DOHH2 (cell line): Measurements from ENCODE around the gene GDF7.

Experiments used
- H3F3A ChIP-seq: fragments of 200-600 bp; sonication (generic), shearing (Covaris generic); 2 replicates; pipeline ENCODE4 v1.6.0; 2016; ENCODE audit warnings: antibody characterized with exemption, mild to moderate bottlenecking; ENCODE audit not compliant: control insufficient read depth, insufficient read depth
- H3K27ac ChIP-seq: fragments of 200-600 bp; sonication (generic); 2 replicates; pipeline ENCODE4 v1.5.1; 2014; ENCODE audit warnings: low read depth, mild to moderate bottlenecking, low read length, moderate library complexity
- H3K27me3 ChIP-seq: fragments of 200-600 bp; sonication (generic); 2 replicates; pipeline ENCODE4 v1.6.1; 2014; ENCODE audit warnings: mild to moderate bottlenecking, low read length, mixed read lengths; ENCODE audit not compliant: control insufficient read depth
- H3K36me3 ChIP-seq: fragments of 200-600 bp; sonication (generic); 2 replicates; pipeline ENCODE4 v1.6.1; 2014; ENCODE audit warnings: mild to moderate bottlenecking, low read length, moderate library complexity, mixed read lengths; ENCODE audit not compliant: control insufficient read depth
- H3K4me1 ChIP-seq: fragments of 200-600 bp; sonication (generic); 2 replicates; pipeline ENCODE4 v1.6.1; 2014; ENCODE audit warnings: mild to moderate bottlenecking, low read length, mixed read lengths; ENCODE audit not compliant: control insufficient read depth
- H3K4me2 ChIP-seq: fragments of 200-600 bp; sonication (generic); 2 replicates; pipeline ENCODE4 v1.6.0; 2014; ENCODE audit warnings: mild to moderate bottlenecking, low read length, moderate library complexity
- H3K4me3 ChIP-seq: fragments of 200-600 bp; sonication (generic); 2 replicates; pipeline ENCODE4 v1.5.1; 2014; ENCODE audit warnings: mild to moderate bottlenecking, low read length, mixed read lengths
- H3K79me2 ChIP-seq: fragments of 200-600 bp; sonication (generic); 2 replicates; pipeline ENCODE4 v1.6.1; 2014; ENCODE audit warnings: mild to moderate bottlenecking, low read length, mixed read lengths; ENCODE audit not compliant: control insufficient read depth
- H3K9me2 ChIP-seq: fragments of 200-600 bp; sonication (generic); replicated peaks from 2 replicates; pipeline ENCODE4 v1.6.1; 2014; ENCODE audit warnings: mild to moderate bottlenecking, low read length, mixed read lengths; ENCODE audit not compliant: control insufficient read depth
- H3K9me3 ChIP-seq: fragments of 200-600 bp; sonication (generic); 2 replicates; pipeline ENCODE4 v1.6.1; 2014; ENCODE audit warnings: antibody characterized with exemption, low read length, mixed read lengths; ENCODE audit not compliant: control insufficient read depth, insufficient read depth
- H4K20me1 ChIP-seq: fragments of 200-600 bp; sonication (generic); 2 replicates; pipeline ENCODE4 v1.6.0; 2014; ENCODE audit warnings: low read depth, mild to moderate bottlenecking, antibody characterized with exemption, low read length, moderate library complexity; ENCODE audit not compliant: control insufficient read depth, insufficient read depth
- CTCF ChIP-seq: fragments of 200-600 bp; sonication (generic); IDR thresholded peaks from one replicate; pipeline ENCODE4 v1.5.1; 2014; ENCODE audit warnings: antibody characterized with exemption, mild to moderate bottlenecking, low read depth, low read length; ENCODE audit not compliant: poor library complexity, severe bottlenecking
- EZH2phosphoT487 ChIP-seq: fragments of 200-600 bp; sonication (generic); IDR thresholded peaks from 2 replicates; pipeline ENCODE4 v1.6.1; 2017; ENCODE audit warnings: borderline replicate concordance, mild to moderate bottlenecking, antibody characterized with exemption, low read length, moderate library complexity, mixed read lengths

The GDF7 gene

GRCh38 chr2:20624156-20624883 is 42.6 kb upstream of the GDF7 start:
- Histone ChIP-seq H4K20me1 (no peaks in the 10 kb centered on the region), H3K9me2 (no peaks in the 10 kb centered on the region), H3K27ac (no peak overlapping the region), H3K9me3 (no peaks in the 10 kb centered on the region), H3F3A (no peaks in the 10 kb centered on the region), H3K4me1 (no peaks in the 10 kb centered on the region), H3K79me2 (no peaks in the 10 kb centered on the region), H3K4me2 (no peak overlapping the region), H3K27me3 (no peaks in the 10 kb centered on the region), H3K36me3 (no peaks in the 10 kb centered on the region), H3K4me3 (no peak overlapping the region)
- no peak for TF ChIP-seq EZH2phosphoT487
- no peak for TF ChIP-seq CTCF

GRCh38 chr2:20624884-20625485 is 42.0 kb upstream of the GDF7 start:
- Histone ChIP-seq H3K4me1 (no peaks in the 10 kb centered on the region), H3F3A (no peaks in the 10 kb centered on the region), H3K36me3 (no peaks in the 10 kb centered on the region), H3K9me2 (no peaks in the 10 kb centered on the region), H3K4me3 (no peak overlapping the region), H3K27ac (no peak overlapping the region), H3K9me3 (no peaks in the 10 kb centered on the region), H3K79me2 (no peaks in the 10 kb centered on the region), H3K4me2 (no peak overlapping the region), H3K27me3 (no peaks in the 10 kb centered on the region), H4K20me1 (no peaks in the 10 kb centered on the region)
- TF ChIP-seq CTCF (no peak), EZH2phosphoT487 (no peak)

- H3K27me3 ChIP-seq, result no peaks in the 10 kb centered on the region
- H3K79me2 ChIP-seq, result no peaks in the 10 kb centered on the region
- no peaks in the 10 kb centered on the region for H3F3A ChIP-seq
- H4K20me1 ChIP-seq, result 0 out of 2 replicates have a peak, but pooled peaks cover 3% of the 10 kb centered on the region
- TF ChIP-seq EZH2phosphoT487, result no peak
- no peak for TF ChIP-seq CTCF
- no peaks in the 10 kb centered on the region for H3K9me3 ChIP-seq
- H3K9me2 ChIP-seq, result no peaks in the 10 kb centered on the region
- no peak overlapping the region for H3K4me3 ChIP-seq
- no peaks in the 10 kb centered on the region for H3K36me3 ChIP-seq
- H3K4me1 ChIP-seq, result no peaks in the 10 kb centered on the region
- no peak overlapping the region for H3K27ac ChIP-seq
- H3K4me2 ChIP-seq, result no peak overlapping the region
Measured at GRCh38 chr2:20625491-20626391, 41.2 kb upstream of the GDF7 start.
